Ovary (tissue), 9 donors: ENCODE data around the gene MSI2. TPM values are rescaled to one million over a fixed set of nuclear protein-coding genes. Genes with fewer than 3 reads are reported as not detected.

Experiments
- DNase-seq, 5 donors: peaks; one replicate each; pipeline ENCODE4 v3.0.0-alpha.2; 2019 to 2020
- H3K27ac ChIP-seq, 2 donors: fragments of 200-600 bp; one replicate each; pipeline versions ENCODE4 v1.5.1 to v1.8.0; 2019 to 2022
- H3K27me3 ChIP-seq: fragments of 200-600 bp; one replicate; pipeline ENCODE4 v1.8.0; 2022
- H3K36me3 ChIP-seq: fragments of 200-600 bp; sonication (generic); one replicate; pipeline ENCODE4 v1.5.1; 2019
- H3K4me1 ChIP-seq: one replicate; pipeline ENCODE4 v1.8.1; 2013; ENCODE audit warnings: mild to moderate bottlenecking, moderate library complexity; ENCODE audit not compliant: insufficient read depth
- H3K4me3 ChIP-seq: fragments of 200-600 bp; sonication (generic); one replicate; pipeline ENCODE4 v1.5.1; 2017
- H3K9me3 ChIP-seq, 2 donors: fragments of 200-600 bp in 1 of 2; sonication (generic) in 1 of 2; one replicate each; pipeline versions ENCODE4 v1.5.1 to v1.8.1; 2013 to 2019; ENCODE audit warnings: mild to moderate bottlenecking in 1 of 2, moderate library complexity in 1 of 2
- CTCF ChIP-seq, 3 donors: fragments of 450-650 bp in 2 of 3; fragments of 200-600 bp in 1 of 3; IDR thresholded peaks; one replicate each; pipeline versions ENCODE4 v1.5.1 to v1.8.0; 2016 to 2022; ENCODE audit warnings: antibody characterized with exemption in 3 of 3, mild to moderate bottlenecking in 1 of 3
- EP300 ChIP-seq: sonication (generic); formaldehyde crosslinking; IDR thresholded peaks from one replicate; pipeline ENCODE4 v1.6.1; 2017; ENCODE audit warnings: antibody characterized with exemption
- POLR2A ChIP-seq: fragments of 450-650 bp; IDR thresholded peaks from one replicate; pipeline ENCODE4 v1.6.1; 2017; ENCODE audit warnings: antibody characterized with exemption, mild to moderate bottlenecking, moderate library complexity
- WGBS, 3 donors: extraction: QIAGEN DNeasy Blood & Tissue Kit in 1 of 3; methylation state at CpG; one replicate each; pipeline versions ENCODE4 v1.1.5 to v1.1.7; 2013 to 2017; 5-methylcytosine and 5-hydroxymethylcytosine counted together
- intact Hi-C, 4 donors: fragments of 100-400 bp; cut with DNase I; formaldehyde crosslinking; loops; one replicate each; pipeline versions ENCODE4 v1.11.0 to v1.15.1; 2022 to 2023
- polyA plus RNA-seq, 2 donors: library from polyadenylated mRNA; stranded (reverse); fragments of 200-250 nt in 1 of 2; fragments of 350-450 nt in 1 of 2; fragmentation: Illumina TruSeq in 1 of 2; extraction: RNeasy Lipid Tissue Mini Kit (QIAGEN cat#74804) in 1 of 2; gene quantifications; one replicate each; pipeline ENCODE4 v1.2.3, GENCODE V29; 2013 to 2014
- total RNA-seq, 7 donors: library from RNA; depleted of rRNA in 2 of 7; stranded (reverse); fragments of >200 nt in 2 of 7; fragmentation: NEBNext Ultra II Directional in 3 of 7; extraction: Animal tissue kit (Norgen Biotek cat#: 25700) in 3 of 7; gene quantifications; one replicate each; pipeline versions ENCODE4 v1.1.0 to v1.2.4, GENCODE V29; 2016 to 2023
- donor health status: DM: no; HTN: no; CAD: no; lungs with moderate emphysema.
- donor health status: DM: no; HTN: no; CAD: no.
- donor health status: Bipolar disorder and iron deficiency.
- donor health status: DM: yes; HTN: yes; CAD: no.
- donor health status: DM: no; HTN: no; CAD: no.
- donor health status: DM: yes; HTN: yes; CAD: no.

MSI2 gene
- total and polyA plus RNA-seq, 9 donors: 43.1 to 199 (median 120) TPM

- WGBS, 3 donors: 93% methylated on average over 6 of the region's 6 CpGs
- H3K27ac ChIP-seq: no peak overlapping the region
- H3K9me3 ChIP-seq: no peaks in the 10 kb centered on the region
- TF ChIP-seq CTCF (IDR thresholded peaks at IDR 0.05): no peak
- TF ChIP-seq POLR2A: no peak
- no peak for TF ChIP-seq EP300
- no peaks in the 10 kb centered on the region for H3K36me3 ChIP-seq
- H3K4me1 ChIP-seq: peaks cover 5% of the 10 kb centered on the region
- intact Hi-C loops: no loop called here
- no peak overlapping the region for H3K4me3 ChIP-seq
- no peaks in the 10 kb centered on the region for H3K27me3 ChIP-seq
- DNase-seq: no peak
Observed at GRCh38 chr17:57275071-57275764, 18.9 kb downstream of the MSI2 start.

GRCh38 chr17:57276621-57277020 is 20.3 kb downstream of the MSI2 start:
- Histone ChIP-seq H3K27me3 (no peaks in the 10 kb centered on the region), H3K4me1 (peaks cover 8% of the 10 kb centered on the region), H3K9me3 (no peaks in the 10 kb centered on the region), H3K36me3 (no peaks in the 10 kb centered on the region), H3K27ac (no peak overlapping the region), H3K4me3 (no peak overlapping the region)
- no peak for DNase-seq
- TF ChIP-seq EP300 (no peak), POLR2A (no peak), CTCF (IDR thresholded peaks at IDR 0.05) (no peak)
- intact Hi-C loops: no loop called here
- 91 to 93% (median 92%) methylated on average over 9 of the region's 9 CpGs for WGBS, 3 donors

- H3K4me1 ChIP-seq: peaks cover 9% of the 10 kb centered on the region
- intact Hi-C loops: loop anchor here in 1 of 4 donors (2.0 kb wide), 1 partner anchor 17 kb away; no protein-coding TSS in a partner anchor
- no peaks in the 10 kb centered on the region for H3K36me3 ChIP-seq
- no peaks in the 10 kb centered on the region for H3K27me3 ChIP-seq
- H3K27ac ChIP-seq: no peak overlapping the region
- 84 to 88% (median 84%) methylated on average over 8 of the region's 8 CpGs for WGBS, 3 donors
- no peaks in the 10 kb centered on the region for H3K9me3 ChIP-seq
- H3K4me3 ChIP-seq: no peak overlapping the region
- DNase-seq: no peak
- TF ChIP-seq CTCF (IDR thresholded peaks at IDR 0.05) (no peak), POLR2A (no peak), EP300 (no peak)
Observed at GRCh38 chr17:57277923-57278604, 21.7 kb downstream of the MSI2 start.

GRCh38 chr17:57278740-57279387 is 22.5 kb downstream of the MSI2 start:
- WGBS, 3 donors: 93 to 94% (median 94%) methylated on average over 10 of the region's 10 CpGs
- H3K27ac ChIP-seq: no peak overlapping the region
- no peak overlapping the region for H3K4me3 ChIP-seq
- H3K9me3 ChIP-seq: no peaks in the 10 kb centered on the region
- peaks cover 11% of the 10 kb centered on the region for H3K4me1 ChIP-seq
- H3K27me3 ChIP-seq: no peaks in the 10 kb centered on the region
- no peaks in the 10 kb centered on the region for H3K36me3 ChIP-seq
- no peak for DNase-seq
- intact Hi-C loops: loop anchor here in 1 of 4 donors (2.0 kb wide), 1 partner anchor 18 kb away; no protein-coding TSS in a partner anchor
- TF ChIP-seq POLR2A (no peak), EP300 (no peak), CTCF (IDR thresholded peaks at IDR 0.05) (no peak)
